ENCODE data around the gene TEX44.

DNA sequence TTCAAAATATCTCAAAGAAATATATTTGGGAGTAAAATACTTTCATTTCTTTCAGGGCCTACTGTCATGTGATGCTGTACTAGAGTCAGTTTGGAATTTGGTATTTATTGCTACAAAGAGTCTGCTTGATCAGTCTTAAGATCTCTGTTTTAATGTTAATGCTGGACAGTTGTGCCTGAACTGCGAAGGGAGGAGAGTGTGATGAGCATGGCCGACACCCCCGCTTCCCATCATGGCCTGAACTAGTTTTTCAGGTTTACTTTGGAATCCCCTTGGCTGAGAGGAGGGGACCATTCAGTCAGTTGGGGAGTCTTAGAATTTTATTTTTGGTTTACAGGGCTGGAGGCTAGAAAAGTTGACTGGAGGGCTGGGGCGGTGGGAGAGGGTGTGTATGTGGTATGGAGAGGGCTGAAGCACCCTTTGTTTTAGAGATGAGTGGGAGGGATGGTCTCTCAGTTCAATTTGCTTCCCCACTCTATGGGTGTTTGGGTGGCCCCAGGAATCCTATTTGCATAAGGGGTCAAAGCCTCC is 20.9 kb upstream of the TEX44 start:
- TF ChIP-seq, protein P1, sequence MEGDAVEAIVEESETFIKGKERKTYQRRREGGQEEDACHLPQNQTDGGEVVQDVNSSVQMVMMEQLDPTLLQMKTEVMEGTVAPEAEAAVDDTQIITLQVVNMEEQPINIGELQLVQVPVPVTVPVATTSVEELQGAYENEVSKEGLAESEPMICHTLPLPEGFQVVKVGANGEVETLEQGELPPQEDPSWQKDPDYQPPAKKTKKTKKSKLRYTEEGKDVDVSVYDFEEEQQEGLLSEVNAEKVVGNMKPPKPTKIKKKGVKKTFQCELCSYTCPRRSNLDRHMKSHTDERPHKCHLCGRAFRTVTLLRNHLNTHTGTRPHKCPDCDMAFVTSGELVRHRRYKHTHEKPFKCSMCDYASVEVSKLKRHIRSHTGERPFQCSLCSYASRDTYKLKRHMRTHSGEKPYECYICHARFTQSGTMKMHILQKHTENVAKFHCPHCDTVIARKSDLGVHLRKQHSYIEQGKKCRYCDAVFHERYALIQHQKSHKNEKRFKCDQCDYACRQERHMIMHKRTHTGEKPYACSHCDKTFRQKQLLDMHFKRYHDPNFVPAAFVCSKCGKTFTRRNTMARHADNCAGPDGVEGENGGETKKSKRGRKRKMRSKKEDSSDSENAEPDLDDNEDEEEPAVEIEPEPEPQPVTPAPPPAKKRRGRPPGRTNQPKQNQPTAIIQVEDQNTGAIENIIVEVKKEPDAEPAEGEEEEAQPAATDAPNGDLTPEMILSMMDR (IDR thresholded peaks at IDR 0.05; ENCODE audit: insufficient read depth, low read length), result no peak
- TF ChIP-seq GABPA (IDR thresholded peaks at IDR 0.05; ENCODE audit: low read depth), result no peak
- TF ChIP-seq, protein P2, sequence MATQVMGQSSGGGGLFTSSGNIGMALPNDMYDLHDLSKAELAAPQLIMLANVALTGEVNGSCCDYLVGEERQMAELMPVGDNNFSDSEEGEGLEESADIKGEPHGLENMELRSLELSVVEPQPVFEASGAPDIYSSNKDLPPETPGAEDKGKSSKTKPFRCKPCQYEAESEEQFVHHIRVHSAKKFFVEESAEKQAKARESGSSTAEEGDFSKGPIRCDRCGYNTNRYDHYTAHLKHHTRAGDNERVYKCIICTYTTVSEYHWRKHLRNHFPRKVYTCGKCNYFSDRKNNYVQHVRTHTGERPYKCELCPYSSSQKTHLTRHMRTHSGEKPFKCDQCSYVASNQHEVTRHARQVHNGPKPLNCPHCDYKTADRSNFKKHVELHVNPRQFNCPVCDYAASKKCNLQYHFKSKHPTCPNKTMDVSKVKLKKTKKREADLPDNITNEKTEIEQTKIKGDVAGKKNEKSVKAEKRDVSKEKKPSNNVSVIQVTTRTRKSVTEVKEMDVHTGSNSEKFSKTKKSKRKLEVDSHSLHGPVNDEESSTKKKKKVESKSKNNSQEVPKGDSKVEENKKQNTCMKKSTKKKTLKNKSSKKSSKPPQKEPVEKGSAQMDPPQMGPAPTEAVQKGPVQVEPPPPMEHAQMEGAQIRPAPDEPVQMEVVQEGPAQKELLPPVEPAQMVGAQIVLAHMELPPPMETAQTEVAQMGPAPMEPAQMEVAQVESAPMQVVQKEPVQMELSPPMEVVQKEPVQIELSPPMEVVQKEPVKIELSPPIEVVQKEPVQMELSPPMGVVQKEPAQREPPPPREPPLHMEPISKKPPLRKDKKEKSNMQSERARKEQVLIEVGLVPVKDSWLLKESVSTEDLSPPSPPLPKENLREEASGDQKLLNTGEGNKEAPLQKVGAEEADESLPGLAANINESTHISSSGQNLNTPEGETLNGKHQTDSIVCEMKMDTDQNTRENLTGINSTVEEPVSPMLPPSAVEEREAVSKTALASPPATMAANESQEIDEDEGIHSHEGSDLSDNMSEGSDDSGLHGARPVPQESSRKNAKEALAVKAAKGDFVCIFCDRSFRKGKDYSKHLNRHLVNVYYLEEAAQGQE (IDR thresholded peaks at IDR 0.05; ENCODE audit: insufficient replicate concordance, low read depth), result no peak
- no peak for TF ChIP-seq POLR2AphosphoS5 (IDR thresholded peaks at IDR 0.05; ENCODE audit: low read depth)
- no peak for TF ChIP-seq SPI1 (IDR thresholded peaks at IDR 0.05; ENCODE audit: borderline replicate concordance, low read depth)

Data from HL-60 (cell line).